HG03103 (cell line): ENCODE measurements around the gene ACP6.

Source experiments
- ATAC-seq: cut with Tn5 transposase; IDR thresholded peaks from one replicate; pipeline ENCODE4 v1.9.1; 2021; ENCODE audit warnings: low read depth; ENCODE audit not compliant: unreplicated experiment

Gene ACP6

DNA sequence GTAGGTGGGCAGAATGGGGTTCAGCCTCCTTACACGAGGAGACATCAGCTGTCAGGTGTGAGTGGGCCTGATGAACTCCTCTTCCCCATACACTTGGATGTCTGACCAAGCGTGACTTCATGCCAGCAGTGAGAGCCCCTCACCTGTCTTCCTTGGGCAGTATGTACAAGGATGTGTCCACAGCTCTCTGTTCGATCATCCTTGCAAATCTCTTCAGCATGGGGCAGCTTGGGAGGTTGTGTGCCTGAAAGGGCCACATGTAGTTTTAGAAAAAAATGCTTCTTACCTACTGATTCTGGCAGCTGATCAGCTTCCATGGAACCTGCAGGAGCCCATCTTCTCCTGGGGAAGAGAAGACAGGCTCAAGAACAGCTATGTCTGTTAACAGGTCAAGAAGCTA lies 18.0 kb downstream of the ACP6 start:
- ATAC-seq, result no peak

DNA sequence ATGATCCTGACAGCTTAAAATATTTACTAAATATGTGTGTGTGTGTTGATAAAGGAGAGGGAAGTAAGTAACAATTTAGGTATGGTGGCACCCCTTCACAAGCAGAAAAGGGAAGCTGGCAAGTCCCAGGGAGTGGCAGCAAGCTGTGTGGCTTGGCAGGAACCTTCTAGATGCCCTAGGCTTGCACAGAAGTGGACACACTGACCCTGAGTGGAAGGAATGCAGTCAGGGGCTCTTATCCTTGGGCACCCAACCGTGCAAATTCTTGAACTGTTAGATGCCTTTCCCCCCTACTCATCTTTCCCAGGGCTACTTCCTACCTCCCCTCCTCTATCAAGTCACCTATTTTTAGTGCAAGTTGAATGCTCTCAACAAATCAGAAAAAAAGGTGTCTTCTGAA lies 18.9 kb downstream of the ACP6 start:
- no peak for ATAC-seq

DNA sequence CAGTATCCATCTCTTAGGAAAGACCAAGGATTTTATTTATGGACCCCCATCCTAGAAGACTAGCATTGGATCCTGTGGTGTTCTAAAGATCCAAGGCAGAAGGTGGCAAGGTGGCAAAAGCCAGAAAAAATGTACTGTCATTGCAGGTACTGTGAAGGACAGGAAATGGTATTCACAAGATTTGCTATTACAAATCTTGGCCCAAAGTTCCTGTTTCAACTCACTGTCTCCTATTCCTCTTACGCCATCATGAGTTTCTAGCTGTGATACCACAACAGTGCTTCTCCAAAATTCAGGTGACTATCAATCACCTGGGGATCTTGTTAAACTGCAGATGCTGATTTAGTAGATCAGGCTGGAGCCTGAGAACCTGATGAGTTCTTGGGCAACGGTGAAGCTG lies 21.4 kb downstream of the ACP6 start:
- ATAC-seq, result no peak

DNA sequence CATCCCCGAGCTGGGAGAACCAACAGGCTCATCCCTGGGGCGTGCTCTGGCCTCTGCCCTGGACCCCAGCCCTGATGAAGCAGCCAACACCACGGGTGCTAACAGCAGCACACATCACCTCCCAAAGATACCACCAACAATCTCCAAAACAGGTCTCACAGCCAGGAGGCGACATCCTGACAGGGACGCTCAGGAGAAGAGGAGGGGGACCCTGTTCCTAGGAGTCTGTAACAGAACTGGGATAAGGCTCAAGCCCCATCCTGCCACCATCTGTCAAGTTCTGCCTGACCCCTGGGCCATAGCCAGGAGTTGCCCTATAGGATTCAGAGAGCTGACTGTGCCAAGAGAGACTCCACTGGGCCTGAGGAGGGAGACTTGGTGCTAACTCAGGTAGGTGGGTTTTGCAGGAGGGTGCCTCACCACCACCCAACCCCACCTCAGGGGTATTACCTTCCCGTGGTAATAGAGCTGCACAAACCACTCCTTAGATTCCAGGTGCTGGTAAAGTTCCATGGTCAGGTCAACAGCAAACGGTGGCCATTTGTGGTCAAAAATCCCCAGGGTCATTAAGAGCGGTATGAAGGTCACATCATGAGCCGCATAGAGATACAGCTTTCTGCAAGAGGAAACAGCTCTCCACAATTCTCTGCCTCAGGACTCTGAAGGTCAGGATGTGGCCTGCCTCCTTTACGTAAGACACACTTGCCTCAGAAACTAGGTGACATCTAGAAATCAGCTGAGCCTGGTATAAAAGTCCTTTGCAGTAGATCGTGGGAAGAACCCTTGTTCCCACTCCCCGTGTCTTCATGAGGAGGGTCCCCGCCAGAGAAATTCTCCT lies 22.3 kb downstream of the ACP6 start:
- ATAC-seq, result no peak

DNA sequence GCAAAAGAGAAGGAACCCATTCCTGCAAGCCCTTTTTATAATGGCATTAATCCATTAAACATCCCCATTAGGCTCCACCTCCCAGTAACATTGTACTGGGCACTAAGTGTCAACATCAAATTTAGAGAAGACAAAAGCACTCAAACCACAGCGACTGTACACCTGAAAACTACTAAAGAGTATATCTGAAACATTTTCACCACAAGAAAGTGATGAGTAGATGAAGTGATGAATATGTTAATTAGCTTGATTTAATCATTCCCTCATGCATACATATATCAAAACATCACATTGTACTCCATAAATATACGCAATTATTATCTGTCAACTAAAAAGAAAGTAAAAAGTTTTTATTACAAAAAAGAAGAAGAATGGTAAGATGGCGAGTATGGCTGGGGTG lies 26.4 kb downstream of the ACP6 start:
- ATAC-seq, result no peak

DNA sequence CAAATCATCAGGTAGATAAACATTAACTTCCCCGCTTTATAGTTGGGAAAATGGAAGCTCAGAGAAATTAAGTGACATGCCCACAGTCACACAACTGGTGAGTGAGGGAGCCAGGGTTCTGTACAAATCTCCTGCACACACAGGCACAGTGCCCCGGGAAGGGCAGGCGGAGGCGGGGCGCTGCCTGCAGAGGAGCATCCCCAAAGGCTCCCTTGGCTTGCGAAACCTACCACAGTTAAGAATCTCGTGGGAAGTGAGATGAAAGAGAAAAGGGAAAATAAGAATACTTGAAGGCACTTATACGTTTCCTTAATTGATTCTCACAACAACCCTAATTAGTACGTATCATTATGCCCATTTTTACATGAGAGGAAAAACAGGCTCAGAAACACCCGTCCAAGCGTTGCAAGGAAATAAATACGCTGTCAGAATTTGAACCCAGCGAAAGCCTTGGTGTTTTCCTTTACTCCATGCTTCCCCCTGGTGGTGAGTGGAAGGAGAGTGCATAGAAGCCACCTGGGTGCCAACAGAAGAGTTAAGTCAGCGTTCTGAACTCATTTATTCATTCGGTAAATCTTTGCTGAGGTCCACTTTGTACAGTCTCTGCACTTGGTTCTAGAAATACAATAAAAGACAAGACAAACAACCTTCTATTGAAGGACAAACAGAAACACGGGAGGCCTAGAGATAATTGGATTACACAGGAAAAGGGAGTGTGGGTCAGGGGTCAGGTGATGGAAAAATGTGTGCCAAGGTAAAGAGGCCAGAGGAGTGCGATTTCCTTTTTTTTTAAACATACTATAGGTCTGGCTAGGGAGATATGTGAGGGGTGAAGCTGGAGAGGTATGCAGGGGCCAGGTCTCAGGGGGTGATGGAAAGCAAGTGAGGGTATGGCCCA lies 28.4 kb downstream of the ACP6 start:
- no peak for ATAC-seq

DNA sequence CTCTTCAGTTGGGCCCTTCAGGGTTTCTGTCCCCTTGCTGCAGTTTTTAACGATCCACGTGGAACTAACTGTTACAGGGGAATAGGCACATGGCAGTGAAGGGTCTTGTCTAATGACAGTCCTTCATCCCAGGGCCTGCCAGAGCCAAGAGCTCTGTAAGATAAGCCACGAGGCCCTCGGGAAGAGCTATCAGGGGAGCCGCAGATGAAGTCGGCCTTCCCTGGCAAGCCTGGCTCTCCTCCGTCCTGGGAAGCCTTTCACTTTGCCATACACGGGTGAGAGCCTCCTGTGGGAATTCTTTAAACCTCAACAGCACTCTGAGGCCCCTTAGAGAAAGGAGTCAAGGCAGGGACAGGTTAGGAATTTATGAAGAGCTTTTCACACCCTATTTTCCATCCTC lies 29.0 kb downstream of the ACP6 start:
- no peak for ATAC-seq

DNA sequence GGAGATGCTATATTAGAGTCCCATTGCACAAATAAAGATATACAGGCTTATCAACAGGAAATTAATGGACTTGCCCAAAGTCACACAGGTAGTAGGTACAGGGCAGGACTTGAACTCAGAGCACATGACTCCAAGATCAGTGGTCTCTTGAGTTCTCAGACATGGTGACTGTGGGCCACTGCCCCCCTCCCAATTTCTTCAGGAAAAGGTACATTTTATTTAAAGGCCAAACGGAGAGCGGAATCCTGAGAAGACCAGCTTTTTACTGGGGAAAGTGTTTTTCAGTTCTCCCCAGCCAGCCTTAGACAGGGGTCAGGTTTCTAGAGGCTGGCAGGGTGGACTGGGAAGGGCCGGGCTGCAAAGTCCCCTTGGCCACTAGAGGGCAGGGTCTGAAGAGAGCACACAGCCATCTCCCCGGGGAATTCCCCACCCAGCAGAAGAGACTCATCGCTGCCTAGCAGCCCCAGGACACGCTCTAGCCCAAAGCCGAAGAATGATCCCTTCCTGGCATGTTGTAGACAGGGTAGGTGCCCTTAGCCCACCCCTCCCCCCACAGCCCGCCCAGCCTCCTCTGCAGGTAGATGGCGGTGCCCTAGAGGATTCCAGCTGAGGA lies 29.7 kb downstream of the ACP6 start:
- ATAC-seq, result peak; percentile 60

DNA sequence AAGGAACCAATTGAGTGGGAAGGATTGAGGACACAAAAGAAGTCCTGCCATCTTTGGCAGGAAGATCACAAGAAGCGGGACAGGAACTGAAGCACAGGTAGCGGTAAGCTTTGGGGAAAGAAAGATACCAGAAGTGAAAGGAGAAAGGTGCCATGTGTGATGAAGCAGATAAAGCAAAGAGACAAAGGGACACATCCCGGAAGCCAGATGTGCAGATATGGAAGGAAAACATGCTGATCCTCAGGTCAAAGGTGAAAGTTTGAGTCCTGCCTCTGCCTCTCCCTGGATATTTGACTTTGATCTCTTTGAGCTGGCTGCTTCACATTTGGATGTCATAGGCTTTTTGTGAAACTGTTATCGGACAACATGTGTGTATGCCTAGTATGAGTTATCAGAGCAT lies 34.0 kb downstream of the ACP6 start:
- no peak for ATAC-seq

DNA sequence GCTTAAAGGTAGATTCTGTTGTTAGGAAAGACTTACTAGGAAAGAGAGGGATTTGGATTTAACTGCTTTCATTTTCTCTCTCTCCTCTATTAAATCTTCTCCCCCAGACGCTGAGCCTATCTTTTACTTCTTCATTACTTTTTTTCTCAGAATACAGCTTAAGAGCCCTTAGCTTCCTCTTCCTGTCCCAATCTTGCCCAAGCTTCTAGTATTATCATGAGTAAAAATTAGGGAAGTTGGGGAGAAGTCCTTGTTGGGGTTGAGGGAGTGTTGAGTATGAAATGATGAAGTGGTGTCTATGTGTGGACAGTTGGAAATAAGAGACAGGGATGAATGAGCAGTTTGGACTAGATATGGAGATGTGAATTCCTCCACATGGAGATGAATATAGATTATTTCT lies 35.0 kb downstream of the ACP6 start:
- no peak for ATAC-seq

DNA sequence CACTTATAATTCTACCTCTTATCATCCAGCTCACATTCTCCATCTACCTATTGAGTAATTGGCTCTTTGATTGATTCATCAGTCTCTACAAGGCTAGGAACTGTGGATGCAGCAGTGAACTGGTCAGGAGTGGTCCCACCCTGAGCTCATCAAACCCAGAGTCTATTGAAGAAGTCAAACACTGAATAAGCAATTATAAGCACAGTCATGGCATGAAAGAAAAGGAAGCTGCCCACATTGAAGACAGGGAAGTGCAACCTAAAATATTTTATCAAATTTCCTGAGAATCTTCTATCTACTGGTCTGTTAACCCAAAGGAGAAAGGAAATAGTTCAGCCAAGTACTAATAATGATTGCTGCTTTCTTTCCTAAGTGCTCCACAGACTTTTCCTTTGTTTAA lies 35.7 kb downstream of the ACP6 start:
- ATAC-seq, result no peak

DNA sequence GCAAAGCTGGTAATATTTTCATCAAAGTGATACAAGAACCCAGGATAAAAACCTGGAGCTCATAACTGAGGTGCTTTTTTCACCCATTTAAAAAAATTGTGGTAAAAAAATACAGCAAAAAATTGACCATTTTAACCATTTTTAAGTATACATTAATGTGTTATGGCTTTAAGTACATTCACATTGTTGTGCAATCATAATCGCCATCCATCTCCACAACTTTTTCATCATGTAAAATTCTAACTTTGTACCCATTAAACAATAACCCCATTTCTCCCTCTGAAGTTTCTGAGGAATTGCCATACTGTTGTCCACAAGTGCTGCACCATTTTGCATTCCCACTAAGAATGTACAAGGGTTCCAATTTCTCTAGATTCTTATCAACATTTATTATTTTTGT lies 36.6 kb downstream of the ACP6 start:
- no peak for ATAC-seq

DNA sequence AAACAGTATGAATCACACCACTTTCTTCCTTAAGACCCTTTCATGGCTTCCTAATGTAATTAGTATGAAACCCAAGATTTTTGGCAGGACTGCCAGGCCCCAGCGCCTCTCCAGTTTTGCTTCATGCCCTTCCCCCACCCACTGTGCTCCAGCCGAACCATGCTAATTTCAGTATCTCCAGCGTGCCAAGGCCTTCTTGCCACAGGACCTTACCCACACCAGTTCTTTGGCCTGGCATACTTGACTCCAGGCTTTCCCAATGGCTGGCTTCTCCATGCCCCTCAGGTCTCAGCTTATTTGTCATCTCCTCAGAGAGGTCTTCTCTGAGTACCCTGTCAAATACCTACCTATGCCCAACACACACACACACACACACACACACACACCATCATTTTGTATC lies 38.5 kb downstream of the ACP6 start:
- ATAC-seq, result no peak

DNA sequence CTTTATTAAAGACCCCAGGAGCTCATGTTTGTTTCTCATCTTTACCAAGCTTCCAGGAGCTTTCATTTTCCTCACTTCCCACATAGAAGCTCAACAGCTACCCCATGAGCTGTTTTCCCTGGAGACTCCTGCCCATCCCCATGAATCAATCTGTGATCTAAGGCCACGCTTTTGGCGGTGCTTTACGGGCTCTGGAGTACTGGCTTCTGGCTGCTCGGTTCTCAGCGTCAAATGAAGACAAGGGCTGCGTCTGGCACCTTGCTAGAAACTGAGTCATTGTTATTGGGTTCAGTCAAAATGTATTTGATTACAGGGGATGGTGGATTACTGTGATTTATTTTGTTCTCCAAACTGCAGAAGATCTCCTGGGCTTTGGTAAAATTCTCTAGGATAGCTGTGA lies 39.9 kb downstream of the ACP6 start:
- no peak for ATAC-seq

DNA sequence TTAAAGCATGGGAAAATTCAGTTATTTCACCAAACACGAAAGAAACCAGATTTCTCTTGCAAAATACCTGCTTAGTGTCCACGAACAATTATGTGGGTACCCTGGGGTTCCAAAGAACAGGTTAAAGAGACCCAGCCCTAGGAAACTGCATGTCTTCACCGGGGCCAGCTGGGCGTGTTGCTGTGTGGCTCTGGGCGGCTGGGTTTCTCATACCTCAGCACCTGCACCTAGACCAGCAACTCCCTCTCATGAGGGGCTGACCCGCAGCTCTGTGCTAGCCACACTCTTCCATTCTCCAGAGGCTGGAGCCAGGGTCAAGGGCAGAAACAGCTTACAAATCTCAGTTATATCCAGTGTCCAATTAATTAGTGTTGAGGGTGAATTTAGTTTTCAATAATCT lies 40.3 kb downstream of the ACP6 start:
- ATAC-seq, result no peak

DNA sequence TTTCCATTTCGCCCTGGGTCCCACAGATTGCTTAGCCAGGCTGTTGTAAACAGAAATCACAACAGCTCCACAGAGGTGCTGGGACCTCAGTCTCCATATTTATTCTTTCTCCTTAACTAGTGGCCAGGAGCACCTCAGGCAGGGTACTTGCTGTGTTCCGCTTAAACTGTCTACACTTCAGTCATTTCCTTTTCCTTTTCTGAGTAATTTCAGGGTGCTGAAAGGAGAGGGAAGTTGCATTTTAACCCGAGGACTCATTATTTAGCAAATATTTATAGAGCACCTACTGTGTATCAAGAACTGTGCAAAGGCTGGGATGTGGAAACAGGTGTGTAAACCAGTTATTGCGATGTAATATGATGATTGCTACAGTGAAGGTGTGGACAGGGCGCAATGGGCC lies 41.9 kb downstream of the ACP6 start:
- ATAC-seq, result no peak

DNA sequence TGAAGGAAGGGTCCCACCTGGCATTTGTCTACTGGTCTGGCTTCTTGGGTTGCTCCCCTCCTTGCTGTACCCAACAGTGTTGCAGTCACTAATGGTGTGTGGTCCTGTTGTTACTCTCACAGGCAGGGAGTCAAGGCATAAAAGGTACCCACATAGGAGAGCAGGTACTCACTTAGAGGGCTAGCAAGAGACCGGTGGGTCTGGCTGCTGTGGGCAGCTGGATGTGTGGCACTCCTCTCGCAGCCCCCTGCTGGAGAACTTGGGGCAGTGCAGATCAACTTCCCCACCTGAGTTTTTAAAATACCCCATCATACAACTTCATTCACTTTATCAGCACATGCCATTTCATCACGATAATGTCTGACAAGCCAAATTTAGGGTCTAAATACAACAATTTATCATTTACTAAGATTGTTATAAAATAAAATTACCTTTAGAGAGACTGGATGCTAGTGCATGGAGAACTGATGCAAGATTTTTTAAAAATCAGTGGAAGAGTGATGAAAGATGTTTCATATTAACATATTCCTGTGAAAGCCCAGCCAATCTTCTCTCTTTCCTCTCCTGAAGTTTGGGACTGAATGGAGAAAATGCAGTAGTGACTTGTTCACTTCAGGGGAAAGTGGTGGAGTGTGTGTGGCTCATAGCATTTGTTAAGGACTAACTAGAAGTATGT lies 42.8 kb downstream of the ACP6 start:
- no peak for ATAC-seq

DNA sequence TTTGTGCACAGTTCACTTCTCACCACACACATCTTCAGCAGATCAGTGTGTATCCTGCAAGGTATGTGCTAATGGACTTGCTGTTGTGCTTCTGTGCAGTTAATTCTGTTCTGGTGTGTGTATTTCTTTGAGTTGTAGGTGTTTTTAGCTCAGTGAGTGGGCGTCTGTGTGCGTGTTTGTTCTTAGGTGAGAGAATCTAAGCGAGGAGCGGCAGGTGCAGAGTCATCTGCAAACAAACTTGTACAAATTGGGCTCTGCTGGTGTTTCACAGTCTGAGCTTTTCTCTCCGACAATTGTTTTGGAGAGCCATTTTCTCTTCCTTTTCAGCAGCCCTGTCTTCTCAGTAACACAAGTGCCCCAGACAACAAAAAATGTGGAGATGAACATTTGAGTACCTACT lies 43.6 kb downstream of the ACP6 start:
- no peak for ATAC-seq

DNA sequence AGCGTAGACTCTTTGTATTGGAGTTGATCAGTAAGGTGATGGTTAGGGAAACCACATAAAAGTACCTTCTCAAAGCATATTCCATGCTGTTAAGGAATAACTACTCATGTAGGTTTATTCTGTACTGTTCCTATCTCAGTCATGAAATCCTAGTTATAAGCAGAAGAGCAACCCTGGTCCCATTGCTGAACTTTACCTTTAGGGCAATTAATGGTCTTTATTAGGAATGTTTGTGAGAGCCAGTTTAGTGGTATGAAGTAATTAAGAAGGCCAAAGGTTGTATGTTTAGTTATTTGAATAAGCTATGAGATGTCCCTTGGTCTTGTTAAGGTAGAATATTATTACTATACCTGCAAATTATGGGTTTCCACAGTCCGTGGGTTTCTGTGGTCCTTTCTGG lies 44.0 kb downstream of the ACP6 start:
- ATAC-seq, result no peak

DNA sequence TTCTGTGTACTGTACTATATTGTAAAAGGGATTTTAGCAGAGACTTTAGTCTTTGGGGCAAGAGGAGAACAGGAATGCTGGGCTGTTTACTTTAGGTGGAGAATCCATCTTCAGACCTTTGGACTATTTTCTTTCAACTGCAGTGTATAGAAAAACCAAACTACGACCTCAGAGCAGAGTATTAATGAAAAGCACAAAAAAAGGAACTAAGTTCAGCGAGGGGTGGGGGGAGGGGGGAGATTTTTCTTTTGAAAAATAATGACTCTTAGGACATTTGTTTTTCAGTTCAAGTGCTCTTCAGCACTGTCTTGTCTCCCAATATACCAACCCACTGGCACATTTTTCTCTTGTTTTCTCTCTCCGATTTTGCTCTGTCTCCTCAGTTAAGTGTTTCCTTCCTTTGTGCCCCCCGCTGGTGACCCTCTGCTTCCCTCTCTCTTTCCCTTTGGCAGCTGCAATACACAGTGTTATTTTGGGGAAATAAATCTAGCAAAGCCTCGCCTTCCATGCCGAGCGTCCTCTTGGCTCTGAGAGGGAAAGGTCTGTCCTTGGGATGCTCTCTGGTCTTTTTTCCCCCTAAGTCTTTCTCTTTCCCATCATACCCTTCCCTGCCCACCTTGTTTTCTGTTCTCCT lies 44.8 kb downstream of the ACP6 start:
- ATAC-seq, result no peak
